Sigmoid colon (tissue), 4 donors: Measurements from ENCODE around the gene ADAMTS12.

ENCODE experiments used
- CTCF ChIP-seq, 4 experiments: fragments of 450-650 bp in 3 of 4; fragments of 200-600 bp in 1 of 4; IDR thresholded peaks; one replicate each; pipeline ENCODE4 v1.5.1; 2016 to 2019; ENCODE audit warnings: antibody characterized with exemption in 4 of 4, mild to moderate bottlenecking in 3 of 4, moderate library complexity in 2 of 4
- EP300 ChIP-seq, 4 donors: sonication (generic); formaldehyde crosslinking; IDR thresholded peaks; one replicate each; pipeline ENCODE4 v1.6.1; 2017; ENCODE audit warnings: antibody characterized with exemption in 4 of 4
- POLR2A ChIP-seq, 2 donors: fragments of 450-650 bp; IDR thresholded peaks; one replicate each; pipeline ENCODE4 v1.6.1; 2016; ENCODE audit warnings: antibody characterized with exemption in 2 of 2, mild to moderate bottlenecking in 2 of 2, moderate library complexity in 2 of 2
- POLR2AphosphoS5 ChIP-seq, 4 donors: sonication (generic); formaldehyde crosslinking; IDR thresholded peaks; one replicate each; pipeline ENCODE4 v1.6.1; 2017; ENCODE audit warnings: antibody characterized with exemption in 4 of 4

- TF ChIP-seq POLR2A (IDR thresholded peaks at IDR 0.05) (no peak), CTCF (IDR thresholded peaks at IDR 0.05) (no peak), POLR2AphosphoS5 (IDR thresholded peaks at IDR 0.05) (no peak), EP300 (IDR thresholded peaks at IDR 0.05) (no peak)
Measured at GRCh38 chr5:33719769-33720168, 172.0 kb downstream of the ADAMTS12 start.
